ENCODE measurements around the gene P2RY13. TPM values are rescaled to one million over a fixed set of nuclear protein-coding genes. Genes with fewer than 3 reads are reported as not detected.

The P2RY13 gene
- total RNA-seq, 2 experiments from 2014 or later = not detected

- intact Hi-C loops (cut with micrococcal nuclease; ENCODE audit: unreplicated experiment) = no loop called here
- POLR2A ChIA-PET = interaction anchor here (0.8 kb wide), 1 partner anchor 9 kb away, joined by 4 read pairs; no protein-coding TSS in a partner anchor
- no peaks in the 10 kb centered on the region for H3K4me1 ChIP-seq (ENCODE audit: insufficient read depth, low read length, poor library complexity, severe bottlenecking)
These were observed 37.6 kb upstream of the P2RY13 start for GRCh38 chr3:151366993-151367392.

GRCh38 chr3:151362751-151363174 lies 33.4 kb upstream of the P2RY13 start:
- no peak overlapping the region for H3K4me3 ChIP-seq (ENCODE audit: low read depth, low read length, poor library complexity, severe bottlenecking)
- TF ChIP-seq CTCF (conservative IDR thresholded peaks at IDR 0.05; ENCODE audit: low read length) (no peak), EZH2phosphoT487 (IDR thresholded peaks at IDR 0.05; ENCODE audit: borderline replicate concordance, low read depth, low read length) (no peak)
- ChIA-PET CTCF (ENCODE audit: unreplicated experiment) (no interaction called here), POLR2A (interaction anchor here (0.6 to 2.1 kb wide), 3 partner anchors 15 to 157 kb away, joined by 3 to 8 read pairs (median 6); no protein-coding TSS in a partner anchor)
- no peaks in the 10 kb centered on the region for H4K20me1 ChIP-seq (ENCODE audit: insufficient read depth, low read length)
- no peak overlapping the region for H2AFZ ChIP-seq (ENCODE audit: low read length)
- no peaks in the 10 kb centered on the region for H3K9me3 ChIP-seq (ENCODE audit: low read length)
- no TSS peak for BruUV-seq (replicated peaks)
- intact Hi-C loops (cut with micrococcal nuclease; ENCODE audit: unreplicated experiment) = no loop called here
- H3K27ac ChIP-seq (ENCODE audit: low read depth, low read length, poor library complexity, severe bottlenecking) = no peak overlapping the region
- no peak for DNase-seq (ENCODE audit: low spot score)
- H3K4me2 ChIP-seq (ENCODE audit: low read length) = no peak overlapping the region
- H3K9me2 ChIP-seq (ENCODE audit: insufficient read depth, low read length) = no peaks in the 10 kb centered on the region
- no peaks in the 10 kb centered on the region for H3K4me1 ChIP-seq (ENCODE audit: insufficient read depth, low read length, poor library complexity, severe bottlenecking)
- H3K79me2 ChIP-seq (ENCODE audit: insufficient read depth, low read depth, low read length) = no peaks in the 10 kb centered on the region
- H3K36me3 ChIP-seq (ENCODE audit: insufficient read depth, low read length) = peaks cover 2% of the 10 kb centered on the region; the same call in 1 of the 2 replicates

More at GRCh38 chr3:151366993-151367392, 37.6 kb upstream of the P2RY13 start:
- no peaks in the 10 kb centered on the region for H4K20me1 ChIP-seq (ENCODE audit: insufficient read depth, low read length)
- CTCF ChIA-PET (ENCODE audit: unreplicated experiment) = no interaction called here
- BruUV-seq (replicated peaks) = no TSS peak
- H3K27ac ChIP-seq (ENCODE audit: low read depth, low read length, poor library complexity, severe bottlenecking) = no peak overlapping the region
- no peak overlapping the region for H2AFZ ChIP-seq (ENCODE audit: low read length)
- H3K79me2 ChIP-seq (ENCODE audit: insufficient read depth, low read depth, low read length) = no peaks in the 10 kb centered on the region
- no peaks in the 10 kb centered on the region for H3K9me3 ChIP-seq (ENCODE audit: low read length)
- no peak for DNase-seq (ENCODE audit: low spot score)
- H3K4me3 ChIP-seq (ENCODE audit: low read depth, low read length, poor library complexity, severe bottlenecking) = no peak overlapping the region
- no peak for TF ChIP-seq CTCF (conservative IDR thresholded peaks at IDR 0.05; ENCODE audit: low read length)
- no peak for TF ChIP-seq EZH2phosphoT487 (IDR thresholded peaks at IDR 0.05; ENCODE audit: borderline replicate concordance, low read depth, low read length)
- H3K4me2 ChIP-seq (ENCODE audit: low read length) = no peak overlapping the region
- H3K36me3 ChIP-seq (ENCODE audit: insufficient read depth, low read length) = peaks cover 9% of the 10 kb centered on the region; the same call in 1 of the 2 replicates
- H3K9me2 ChIP-seq (ENCODE audit: insufficient read depth, low read length) = no peaks in the 10 kb centered on the region

- Histone ChIP-seq H3K9me2 (ENCODE audit: insufficient read depth, low read length) (no peaks in the 10 kb centered on the region), H3K4me2 (ENCODE audit: low read length) (no peak overlapping the region), H4K20me1 (ENCODE audit: insufficient read depth, low read length) (no peaks in the 10 kb centered on the region; the same call in 1 of the 2 replicates), H3K27ac (ENCODE audit: low read depth, low read length, poor library complexity, severe bottlenecking) (no peak overlapping the region), H3K9me3 (ENCODE audit: low read length) (no peaks in the 10 kb centered on the region), H2AFZ (ENCODE audit: low read length) (no peak overlapping the region), H3K36me3 (ENCODE audit: insufficient read depth, low read length) (peaks cover 10% of the 10 kb centered on the region; the same call in 1 of the 2 replicates), H3K79me2 (ENCODE audit: insufficient read depth, low read depth, low read length) (no peaks in the 10 kb centered on the region), H3K4me1 (ENCODE audit: insufficient read depth, low read length, poor library complexity, severe bottlenecking) (no peaks in the 10 kb centered on the region), H3K4me3 (ENCODE audit: low read depth, low read length, poor library complexity, severe bottlenecking) (no peak overlapping the region)
- TF ChIP-seq EZH2phosphoT487 (IDR thresholded peaks at IDR 0.05; ENCODE audit: borderline replicate concordance, low read depth, low read length) (no peak), CTCF (conservative IDR thresholded peaks at IDR 0.05; ENCODE audit: low read length) (no peak)
- DNase-seq (ENCODE audit: low spot score) = no peak
- intact Hi-C loops (cut with micrococcal nuclease; ENCODE audit: unreplicated experiment) = no loop called here
- BruUV-seq (replicated peaks) = no TSS peak
- CTCF ChIA-PET (ENCODE audit: unreplicated experiment) = no interaction called here
- POLR2A ChIA-PET = interaction anchor here (1.0 to 1.3 kb wide), 3 partner anchors 10 to 89 kb away, joined by 3 to 4 read pairs (median 3); no protein-coding TSS in a partner anchor
These were observed 28.1 kb upstream of the P2RY13 start for GRCh38 chr3:151357463-151357850.
